ENCODE data around the gene LACTBL1. TPM values are rescaled to one million over a fixed set of nuclear protein-coding genes. Genes with fewer than 3 reads are reported as not detected.

The LACTBL1 gene
- total RNA-seq, 1 experiment from 2014 or later: not detected

DNA sequence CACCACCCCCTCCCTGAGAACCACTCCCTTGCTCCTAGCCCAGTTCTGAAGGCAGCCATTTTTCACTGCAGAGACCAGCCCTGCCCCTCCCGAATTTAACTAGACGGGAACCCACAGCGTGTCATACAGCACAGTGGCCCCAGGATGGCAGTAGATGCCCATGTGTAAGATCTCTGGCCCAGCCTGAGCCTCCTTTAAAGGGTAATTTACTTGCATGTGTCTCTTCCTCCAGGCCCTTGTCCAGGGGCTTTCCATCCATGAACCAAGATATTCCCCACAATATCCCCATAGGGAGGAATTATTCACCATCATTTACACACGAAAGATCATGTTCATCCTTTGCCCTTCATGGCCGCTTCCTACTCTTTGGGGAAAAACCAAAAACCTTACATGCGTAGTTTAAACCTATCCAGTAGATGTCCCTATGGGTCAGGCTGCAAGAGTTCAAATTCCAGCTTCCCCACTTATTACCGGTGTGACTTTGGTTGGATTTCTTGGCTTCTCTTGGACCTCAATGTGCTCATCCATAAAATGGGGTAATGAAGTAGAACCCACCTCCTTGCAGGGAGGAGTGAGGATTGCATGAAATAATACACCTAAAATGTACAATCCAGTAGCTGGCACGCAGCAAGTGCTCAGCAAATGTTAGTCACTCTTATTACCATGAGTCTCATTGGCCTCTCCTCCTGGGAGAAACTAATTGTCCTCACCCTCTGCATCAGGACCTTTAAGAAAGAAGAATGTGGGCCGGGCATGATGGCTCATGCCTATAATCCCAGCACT lies 4.0 kb upstream of the LACTBL1 start:
- Histone ChIP-seq H3K79me2 (ENCODE audit: insufficient read depth, low read length) (no peaks in the 10 kb centered on the region; the same call in 1 of the 2 replicates), H3K27ac (ENCODE audit: insufficient read length, low read depth, low read length) (no peak overlapping the region)

More for the DNA sequence above, 4.0 kb upstream of the LACTBL1 start:
- peak overlapping the region; percentile 91 for H2AFZ ChIP-seq (ENCODE audit: low read length)
- H3K23ac ChIP-seq (ENCODE audit: insufficient read length, low read depth, low read length): no peak overlapping the region
- no peaks in the 10 kb centered on the region for H3K79me1 ChIP-seq (ENCODE audit: insufficient read depth, low read depth, low read length, poor library complexity, severe bottlenecking)
- H2BK12ac ChIP-seq (ENCODE audit: insufficient read length, low read depth, low read length): no peak overlapping the region
- no peak overlapping the region for H2BK20ac ChIP-seq (ENCODE audit: low read depth, low read length, poor library complexity, severe bottlenecking)
- H4K20me1 ChIP-seq (ENCODE audit: control insufficient read depth, insufficient read depth, insufficient read length): no peaks in the 10 kb centered on the region
- no peak overlapping the region for H3K4ac ChIP-seq (ENCODE audit: low read depth, low read length)
- no peaks in the 10 kb centered on the region for H3K23me2 ChIP-seq (ENCODE audit: insufficient read length, low read depth, low read length, poor library complexity, severe bottlenecking)
- no peak overlapping the region for H3K4me2 ChIP-seq (ENCODE audit: insufficient read depth, insufficient read length, low read length)
- no peaks in the 10 kb centered on the region for H3K4me1 ChIP-seq (ENCODE audit: insufficient read depth, low read length)
- no peak overlapping the region for H4K91ac ChIP-seq (ENCODE audit: insufficient read length, low read depth, low read length)
- H3K14ac ChIP-seq (ENCODE audit: insufficient read depth, low read length): no peak overlapping the region; the same call in 1 of the 2 replicates
- H4K5ac ChIP-seq (ENCODE audit: insufficient read length, low read depth, low read length): peak overlapping the region; percentile 45
- no CpG with 5 or more reads among the region's 9 CpGs for WGBS (ENCODE audit: extremely low coverage, insufficient read length, low lambda C conversion rate)
- TF ChIP-seq, protein P1, sequence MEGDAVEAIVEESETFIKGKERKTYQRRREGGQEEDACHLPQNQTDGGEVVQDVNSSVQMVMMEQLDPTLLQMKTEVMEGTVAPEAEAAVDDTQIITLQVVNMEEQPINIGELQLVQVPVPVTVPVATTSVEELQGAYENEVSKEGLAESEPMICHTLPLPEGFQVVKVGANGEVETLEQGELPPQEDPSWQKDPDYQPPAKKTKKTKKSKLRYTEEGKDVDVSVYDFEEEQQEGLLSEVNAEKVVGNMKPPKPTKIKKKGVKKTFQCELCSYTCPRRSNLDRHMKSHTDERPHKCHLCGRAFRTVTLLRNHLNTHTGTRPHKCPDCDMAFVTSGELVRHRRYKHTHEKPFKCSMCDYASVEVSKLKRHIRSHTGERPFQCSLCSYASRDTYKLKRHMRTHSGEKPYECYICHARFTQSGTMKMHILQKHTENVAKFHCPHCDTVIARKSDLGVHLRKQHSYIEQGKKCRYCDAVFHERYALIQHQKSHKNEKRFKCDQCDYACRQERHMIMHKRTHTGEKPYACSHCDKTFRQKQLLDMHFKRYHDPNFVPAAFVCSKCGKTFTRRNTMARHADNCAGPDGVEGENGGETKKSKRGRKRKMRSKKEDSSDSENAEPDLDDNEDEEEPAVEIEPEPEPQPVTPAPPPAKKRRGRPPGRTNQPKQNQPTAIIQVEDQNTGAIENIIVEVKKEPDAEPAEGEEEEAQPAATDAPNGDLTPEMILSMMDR (conservative IDR thresholded peaks at IDR 0.05): peak; percentile 90
- Mint-ChIP-seq H3K27me3 (ENCODE audit: low read depth) (peaks cover 2% of the 10 kb centered on the region), H3K4me1 (peaks cover 7 to 20% of the 10 kb centered on the region in 2 experiments), H3K9me3 (no peaks in the 10 kb centered on the region; a peak in 1 of 5 replicates), H3K27ac (peak overlapping the region; percentile 28 to 97 (median 55); a peak in 5 of 7 replicates), H3K4me3 (no peak overlapping the region; a peak in 1 of 5 replicates), H3K36me3 (ENCODE audit: insufficient read depth in 1 of 3, low read depth in 3 of 3) (no peaks in the 10 kb centered on the region)
- no peaks in the 10 kb centered on the region for H3K27me3 ChIP-seq (ENCODE audit: insufficient read depth, low read length)
- no peak overlapping the region for H2BK120ac ChIP-seq (ENCODE audit: low read depth, low read length, poor library complexity, severe bottlenecking)
- no peak overlapping the region for H3T11ph ChIP-seq (ENCODE audit: low read length)
- no peak overlapping the region for H2BK15ac ChIP-seq (ENCODE audit: low read depth, low read length)
- H2AK5ac ChIP-seq (ENCODE audit: insufficient read length, low read length): no peak overlapping the region
- H4K8ac ChIP-seq (replicated peaks; ENCODE audit: insufficient read length, low read depth, low read length): no peak overlapping the region
- no peak overlapping the region for H3K56ac ChIP-seq (ENCODE audit: insufficient read length, low read depth, low read length)
- no peaks in the 10 kb centered on the region for H3K9me3 ChIP-seq (ENCODE audit: control insufficient read depth, low read depth, low read length)
- H3K9ac ChIP-seq (ENCODE audit: extremely low read depth, insufficient read length, low read length): no peak overlapping the region
- H3K18ac ChIP-seq (ENCODE audit: insufficient read length, low read depth, low read length): peak overlapping the region; percentile 36
- no peak overlapping the region for H2BK5ac ChIP-seq (ENCODE audit: insufficient read length, low read length)
- peak; percentile 84 for DNase-seq
